ENCODE measurements around the gene EML6. TPM values are rescaled to one million over a fixed set of nuclear protein-coding genes. Genes with fewer than 3 reads are reported as not detected.
"Not testable (repeated sequence)": the region's sequence is repeated elsewhere in the genome, so short reads cannot be mapped to it uniquely, and the experiment has no call there.

EML6 gene
- polyA plus RNA-seq, 4 donors = 0.54 to 6.3 (median 1.1) TPM

- not testable (repeated sequence) for FAIRE-seq; H3K36me3 ChIP-seq (ENCODE audit: control insufficient read depth in 3 of 3, insufficient read depth in 2 of 3, low read depth in 1 of 3, low read length in 3 of 3); DNase-seq; H3K4me3 ChIP-seq (ENCODE audit: low read depth in 1 of 3, low read length in 3 of 3); H3K27ac ChIP-seq (ENCODE audit: low read depth in 1 of 3, low read length in 2 of 3); H3K27me3 ChIP-seq (ENCODE audit: control insufficient read depth in 3 of 3, insufficient read depth in 3 of 3, low read length in 3 of 3); H3K4me1 ChIP-seq (ENCODE audit: control insufficient read depth in 3 of 3, insufficient read depth in 2 of 3, low read depth in 1 of 3, low read length in 2 of 3); H3K9me3 ChIP-seq (ENCODE audit: control insufficient read depth in 2 of 2, insufficient read depth in 1 of 2, low read depth in 1 of 2, low read length in 1 of 2)
- 95 to 97% (median 95%) methylated on average over 20 to 37 of the region's 37 CpGs for WGBS, 3 donors
These were observed 24.5 kb upstream of the EML6 start for GRCh38 chr2:54698926-54699325.

- Histone ChIP-seq H3K36me3 (ENCODE audit: control insufficient read depth in 3 of 3, insufficient read depth in 2 of 3, low read depth in 1 of 3, low read length in 3 of 3) (no peaks in the 10 kb centered on the region), H3K27ac (ENCODE audit: low read depth in 1 of 3, low read length in 2 of 3) (no peak overlapping the region), H3K9me3 (ENCODE audit: control insufficient read depth in 2 of 2, insufficient read depth in 1 of 2, low read depth in 1 of 2, low read length in 1 of 2) (no peaks in the 10 kb centered on the region), H3K4me1 (ENCODE audit: control insufficient read depth in 3 of 3, insufficient read depth in 2 of 3, low read depth in 1 of 3, low read length in 2 of 3) (no peaks in the 10 kb centered on the region), H3K27me3 (ENCODE audit: control insufficient read depth in 3 of 3, insufficient read depth in 3 of 3, low read length in 3 of 3) (peaks cover 0 to 3% (median 0%) of the 10 kb centered on the region in 3 donors), H3K4me3 (ENCODE audit: low read depth in 1 of 3, low read length in 3 of 3) (no peak overlapping the region)
- DNase-seq (no peak), FAIRE-seq (peak; percentile 10)
- WGBS, 3 donors = 85 to 93% (median 88%) methylated on average over 2 of the region's 2 CpGs
These were observed 23.8 kb upstream of the EML6 start for GRCh38 chr2:54699665-54700064.

- no peak for FAIRE-seq
- no peaks in the 10 kb centered on the region for H3K9me3 ChIP-seq (ENCODE audit: control insufficient read depth in 2 of 2, insufficient read depth in 1 of 2, low read depth in 1 of 2, low read length in 1 of 2)
- 76 to 81% (median 79%) methylated on average over 2 of the region's 2 CpGs for WGBS, 3 donors
- DNase-seq = no peak
- H3K27me3 ChIP-seq (ENCODE audit: control insufficient read depth in 3 of 3, insufficient read depth in 3 of 3, low read length in 3 of 3) = no peaks in the 10 kb centered on the region
- no peak overlapping the region for H3K27ac ChIP-seq (ENCODE audit: low read depth in 1 of 3, low read length in 2 of 3)
- no peaks in the 10 kb centered on the region for H3K36me3 ChIP-seq (ENCODE audit: control insufficient read depth in 3 of 3, insufficient read depth in 2 of 3, low read depth in 1 of 3, low read length in 3 of 3)
- H3K4me3 ChIP-seq (ENCODE audit: low read depth in 1 of 3, low read length in 3 of 3) = no peak overlapping the region
- no peaks in the 10 kb centered on the region for H3K4me1 ChIP-seq (ENCODE audit: control insufficient read depth in 3 of 3, insufficient read depth in 2 of 3, low read depth in 1 of 3, low read length in 2 of 3)
These were observed 22.4 kb upstream of the EML6 start for GRCh38 chr2:54701029-54701428.

GRCh38 chr2:54704238-54704637 lies 19.2 kb upstream of the EML6 start:
- DNase-seq = no peak
- 94 to 97% (median 95%) methylated on average over 1 of the region's 1 CpG for WGBS, 3 donors
- FAIRE-seq = no peak

GRCh38 chr2:54704688-54705605 lies 18.5 kb upstream of the EML6 start:
- peak; percentile 98 for FAIRE-seq
- H3K4me3 ChIP-seq (ENCODE audit: low read depth in 1 of 3, low read length in 3 of 3) = no peak overlapping the region
- no peaks in the 10 kb centered on the region for H3K36me3 ChIP-seq (ENCODE audit: control insufficient read depth in 3 of 3, insufficient read depth in 2 of 3, low read depth in 1 of 3, low read length in 3 of 3)
- H3K27me3 ChIP-seq (ENCODE audit: control insufficient read depth in 3 of 3, insufficient read depth in 3 of 3, low read length in 3 of 3) = no peaks in the 10 kb centered on the region
- H3K9me3 ChIP-seq (ENCODE audit: control insufficient read depth in 2 of 2, insufficient read depth in 1 of 2, low read depth in 1 of 2, low read length in 1 of 2) = no peaks in the 10 kb centered on the region
- H3K27ac ChIP-seq (ENCODE audit: low read depth in 1 of 3, low read length in 2 of 3) = no peak overlapping the region
- DNase-seq = peak; percentile 67 to 70
- H3K4me1 ChIP-seq (ENCODE audit: control insufficient read depth in 3 of 3, insufficient read depth in 2 of 3, low read depth in 1 of 3, low read length in 2 of 3) = no peaks in the 10 kb centered on the region
- WGBS, 3 donors = 2 to 6% (median 4%) methylated on average over 3 of the region's 3 CpGs

More at GRCh38 chr2:54704238-54704637, 19.2 kb upstream of the EML6 start:
- H3K9me3 ChIP-seq (ENCODE audit: control insufficient read depth in 2 of 2, insufficient read depth in 1 of 2, low read depth in 1 of 2, low read length in 1 of 2) = no peaks in the 10 kb centered on the region
- no peaks in the 10 kb centered on the region for H3K27me3 ChIP-seq (ENCODE audit: control insufficient read depth in 3 of 3, insufficient read depth in 3 of 3, low read length in 3 of 3)
- H3K27ac ChIP-seq (ENCODE audit: low read depth in 1 of 3, low read length in 2 of 3) = no peak overlapping the region
- H3K36me3 ChIP-seq (ENCODE audit: control insufficient read depth in 3 of 3, insufficient read depth in 2 of 3, low read depth in 1 of 3, low read length in 3 of 3) = no peaks in the 10 kb centered on the region
- H3K4me3 ChIP-seq (ENCODE audit: low read depth in 1 of 3, low read length in 3 of 3) = no peak overlapping the region
- no peaks in the 10 kb centered on the region for H3K4me1 ChIP-seq (ENCODE audit: control insufficient read depth in 3 of 3, insufficient read depth in 2 of 3, low read depth in 1 of 3, low read length in 2 of 3)

GRCh38 chr2:54706622-54707021 lies 16.8 kb upstream of the EML6 start:
- FAIRE-seq (no peak), DNase-seq (no peak)
- no peaks in the 10 kb centered on the region for H3K36me3 ChIP-seq (ENCODE audit: control insufficient read depth in 3 of 3, insufficient read depth in 2 of 3, low read depth in 1 of 3, low read length in 3 of 3)
- no peaks in the 10 kb centered on the region for H3K9me3 ChIP-seq (ENCODE audit: control insufficient read depth in 2 of 2, insufficient read depth in 1 of 2, low read depth in 1 of 2, low read length in 1 of 2)
- no peak overlapping the region for H3K27ac ChIP-seq (ENCODE audit: low read depth in 1 of 3, low read length in 2 of 3)
- no peak overlapping the region for H3K4me3 ChIP-seq (ENCODE audit: low read depth in 1 of 3, low read length in 3 of 3)
- H3K27me3 ChIP-seq (ENCODE audit: control insufficient read depth in 3 of 3, insufficient read depth in 3 of 3, low read length in 3 of 3) = no peaks in the 10 kb centered on the region
- no peaks in the 10 kb centered on the region for H3K4me1 ChIP-seq (ENCODE audit: control insufficient read depth in 3 of 3, insufficient read depth in 2 of 3, low read depth in 1 of 3, low read length in 2 of 3)
- WGBS, 3 donors = 78 to 91% (median 87%) methylated on average over 1 of the region's 1 CpG

GRCh38 chr2:54708584-54709335 lies 14.7 kb upstream of the EML6 start:
- H3K27me3 ChIP-seq (ENCODE audit: control insufficient read depth in 3 of 3, insufficient read depth in 3 of 3, low read length in 3 of 3) = no peaks in the 10 kb centered on the region
- no peaks in the 10 kb centered on the region for H3K4me1 ChIP-seq (ENCODE audit: control insufficient read depth in 3 of 3, insufficient read depth in 2 of 3, low read depth in 1 of 3, low read length in 2 of 3)
- 6 to 18% (median 14%) methylated on average over 28 to 35 of the region's 35 CpGs for WGBS, 3 donors
- no peaks in the 10 kb centered on the region for H3K9me3 ChIP-seq (ENCODE audit: control insufficient read depth in 2 of 2, insufficient read depth in 1 of 2, low read depth in 1 of 2, low read length in 1 of 2)
- peak overlapping the region in 2 of 3 donors; percentile 55 to 59 for H3K4me3 ChIP-seq (ENCODE audit: low read depth in 1 of 3, low read length in 3 of 3)
- H3K27ac ChIP-seq (ENCODE audit: low read depth in 1 of 3, low read length in 2 of 3) = peak overlapping the region in 2 of 3 donors; percentile 25 to 78
- DNase-seq (peak; percentile 62 to 84), FAIRE-seq (no peak)
- no peaks in the 10 kb centered on the region for H3K36me3 ChIP-seq (ENCODE audit: control insufficient read depth in 3 of 3, insufficient read depth in 2 of 3, low read depth in 1 of 3, low read length in 3 of 3)

- peak overlapping the region in 2 of 3 donors; percentile 25 to 78 for H3K27ac ChIP-seq (ENCODE audit: low read depth in 1 of 3, low read length in 2 of 3)
- H3K9me3 ChIP-seq (ENCODE audit: control insufficient read depth in 2 of 2, insufficient read depth in 1 of 2, low read depth in 1 of 2, low read length in 1 of 2) = no peaks in the 10 kb centered on the region
- no peaks in the 10 kb centered on the region for H3K4me1 ChIP-seq (ENCODE audit: control insufficient read depth in 3 of 3, insufficient read depth in 2 of 3, low read depth in 1 of 3, low read length in 2 of 3)
- 9 to 42% (median 24%) methylated on average over 18 of the region's 18 CpGs for WGBS, 3 donors
- H3K36me3 ChIP-seq (ENCODE audit: control insufficient read depth in 3 of 3, insufficient read depth in 2 of 3, low read depth in 1 of 3, low read length in 3 of 3) = no peaks in the 10 kb centered on the region
- H3K27me3 ChIP-seq (ENCODE audit: control insufficient read depth in 3 of 3, insufficient read depth in 3 of 3, low read length in 3 of 3) = no peaks in the 10 kb centered on the region
- peak overlapping the region in 2 of 3 donors; percentile 55 to 59 for H3K4me3 ChIP-seq (ENCODE audit: low read depth in 1 of 3, low read length in 3 of 3)
- DNase-seq (peak; percentile 79 to 92), FAIRE-seq (no peak)
These were observed 14.1 kb upstream of the EML6 start for GRCh38 chr2:54709336-54709809.

Measured in small intestine (tissue), 7 donors.